Spleen (tissue), 7 donors: ENCODE measurements around the gene MYO18B.

ENCODE experiments used
- CTCF ChIP-seq, 11 experiments: fragments of 200-600 bp in 7 of 11; fragments of 450-650 bp in 4 of 11; sonication (generic) in 4 of 11; IDR thresholded peaks in 8 of 11; conservative IDR thresholded peaks in 3 of 11; 1 replicate in 7 of 11; 2 replicates in 4 of 11; pipeline versions ENCODE4 v1.4.0 to v1.8.0; 2016 to 2021; ENCODE audit warnings: antibody characterized with exemption in 11 of 11, inconsistent platforms in 4 of 11, mild to moderate bottlenecking in 1 of 11
- POLR2A ChIP-seq, 3 donors: fragments of 450-650 bp; IDR thresholded peaks; one replicate each; pipeline ENCODE4 v1.5.1; 2017; ENCODE audit warnings: antibody characterized with exemption in 3 of 3, mild to moderate bottlenecking in 1 of 3
- donor health status: DM: no; HTN: no; CAD: no; lungs with moderate emphysema.
- donor health status: DM: no; HTN: no; CAD: no.
- donor health status: DM: no; HTN: no; CAD: no.

DNA sequence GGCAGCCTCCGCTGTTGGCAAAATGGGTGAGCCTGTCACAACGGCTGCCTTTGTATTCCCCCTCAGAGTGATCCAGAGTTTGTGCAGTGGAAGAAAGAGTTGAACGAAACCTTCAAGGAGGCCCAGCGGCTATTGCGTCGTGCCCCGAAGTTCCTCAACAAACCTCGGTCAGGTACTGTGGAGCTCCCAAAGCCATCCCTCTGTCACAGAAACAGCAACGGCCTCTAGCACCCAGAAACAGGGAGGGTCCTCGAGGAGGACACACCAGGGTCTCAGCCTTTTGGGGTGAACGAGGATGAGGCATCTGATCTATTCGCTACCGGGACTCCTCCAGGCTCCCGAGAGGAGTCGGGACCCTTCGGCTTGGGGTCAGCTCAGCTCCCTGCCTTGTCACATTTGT lies 19.8 kb upstream of the MYO18B start:
- TF ChIP-seq CTCF (IDR thresholded peaks at IDR 0.05 in 8 of 11, conservative IDR thresholded peaks at IDR 0.05 in 3 of 11) (no peak), POLR2A (IDR thresholded peaks at IDR 0.05) (no peak)
